Activated CD4-positive, CD25-positive, alpha-beta regulatory T cell treated with anti-CD3 and anti-CD28 coated beads, Interleukin-2, amount 50 U/mL, for 72 hours (primary cell): ENCODE data around the gene PPP6R2.
A peak's percentile ranks its signal among the peaks of the same experiment; 100 is the strongest.
"Not testable (repeated sequence)": the region's sequence is repeated elsewhere in the genome, so short reads cannot be mapped to it uniquely, and the experiment has no call there.

ENCODE experiments used
- DNase-seq: peaks from one replicate; pipeline ENCODE4 v3.0.0; 2021

Gene PPP6R2

DNA sequence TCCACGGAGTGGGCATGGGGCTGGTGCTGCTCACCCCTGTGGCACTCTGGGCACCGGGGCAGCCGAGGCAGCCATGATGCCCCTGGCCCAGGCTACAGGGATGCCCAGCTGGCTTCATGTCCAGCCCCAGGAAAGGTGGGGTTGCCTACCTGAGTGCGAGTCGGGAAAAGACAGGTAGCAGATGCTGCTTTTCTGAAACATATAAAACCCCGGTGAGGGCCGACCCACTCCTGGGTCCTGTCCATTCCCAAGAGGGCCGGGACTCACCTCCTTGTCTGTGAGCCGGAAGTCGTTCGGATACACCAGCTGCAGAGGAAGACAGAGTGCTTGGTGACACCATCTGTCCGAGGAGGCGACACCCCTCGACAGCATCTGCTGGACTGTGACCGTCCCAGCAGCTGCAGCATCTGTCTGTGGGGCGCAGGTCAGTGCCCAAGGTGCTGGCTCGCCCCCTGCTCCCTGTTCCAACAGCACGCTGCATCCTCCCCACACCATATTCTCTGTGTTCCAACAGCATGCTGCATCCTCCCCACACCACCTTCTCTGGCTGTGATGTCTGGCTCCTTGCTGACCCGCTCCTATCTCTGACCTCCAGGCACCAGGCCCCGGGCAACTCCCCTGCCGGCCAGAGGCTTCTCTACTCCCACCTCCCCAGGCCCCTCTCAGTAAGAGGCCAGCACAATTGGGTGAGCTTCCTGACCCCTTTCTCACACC is 24.3 kb upstream of the PPP6R2 start:
- no peak for DNase-seq

DNA sequence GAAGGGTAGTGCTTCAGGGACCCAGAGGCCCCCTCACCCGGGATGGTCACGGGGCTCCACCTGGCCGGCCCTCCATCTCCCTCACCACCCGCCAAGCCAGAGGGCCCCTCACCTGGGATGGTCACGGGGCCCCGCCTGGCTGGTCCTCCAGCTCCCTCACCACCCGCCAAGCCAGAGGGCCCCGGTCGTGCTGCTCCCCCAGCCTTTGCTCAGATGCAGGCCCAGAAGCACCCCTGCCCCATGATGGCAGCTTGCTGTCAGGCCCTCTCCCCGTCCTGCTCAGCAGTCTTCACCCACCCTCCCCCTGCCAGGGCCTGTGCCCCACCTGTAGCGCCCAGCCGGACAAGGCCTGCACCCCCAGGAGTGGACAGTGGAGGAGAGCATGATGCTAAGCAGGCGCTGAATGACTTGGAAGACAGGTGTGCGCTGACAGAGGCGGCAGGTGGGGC is 23.6 kb upstream of the PPP6R2 start:
- no peak for DNase-seq

DNA sequence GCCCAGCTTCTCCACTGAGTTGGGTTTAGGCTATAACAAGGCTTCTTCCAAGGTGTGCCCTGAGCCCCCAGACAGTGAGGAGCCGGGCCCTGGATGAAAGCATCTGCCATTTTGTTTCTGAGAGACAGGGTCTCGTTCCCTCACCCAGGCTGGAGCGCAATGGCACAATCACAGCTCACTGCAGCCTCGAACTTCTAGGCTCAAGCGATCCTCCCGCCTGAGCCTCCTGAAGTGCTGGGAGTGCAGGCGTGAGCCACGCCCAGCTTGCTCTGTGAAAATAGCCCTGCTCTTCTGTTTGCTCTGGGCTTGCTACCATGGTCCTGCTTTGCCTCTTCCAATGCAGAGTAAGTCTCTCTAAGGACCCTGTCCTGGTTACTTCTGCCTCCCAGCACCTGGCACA is 23.0 kb upstream of the PPP6R2 start:
- DNase-seq, result no peak

DNA sequence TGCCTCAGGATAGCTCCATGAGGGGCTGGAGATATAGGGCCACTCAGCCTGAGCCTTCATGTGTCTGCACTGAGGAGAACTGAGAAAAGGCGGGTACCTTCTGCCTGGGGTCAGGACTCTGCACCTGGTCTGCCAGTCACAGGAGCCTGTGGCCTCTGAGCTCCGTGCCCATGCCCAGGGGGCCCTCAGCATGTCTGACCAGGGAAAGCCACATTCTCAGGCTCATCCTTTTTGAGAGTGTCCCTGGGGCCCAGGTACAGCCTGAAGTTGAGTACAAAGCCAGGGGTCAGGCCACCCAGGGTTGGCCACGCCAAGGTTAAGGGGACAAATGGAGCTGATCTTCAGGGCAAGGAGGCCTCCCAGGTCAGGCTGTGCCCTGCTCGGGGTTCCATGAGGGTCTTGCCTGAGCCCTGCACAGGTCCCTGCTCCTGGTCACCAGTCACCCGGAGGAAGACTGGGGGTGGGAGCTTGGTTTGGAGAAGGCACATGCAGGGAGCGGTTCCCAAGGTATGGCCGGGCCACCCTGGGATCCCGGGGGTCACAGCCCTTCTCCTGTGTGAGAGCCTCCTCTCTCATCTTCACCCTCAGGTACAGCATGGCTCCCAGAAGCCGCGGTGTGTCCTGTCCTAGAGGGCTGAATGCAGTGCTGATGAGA is 22.3 kb upstream of the PPP6R2 start:
- no peak for DNase-seq

DNA sequence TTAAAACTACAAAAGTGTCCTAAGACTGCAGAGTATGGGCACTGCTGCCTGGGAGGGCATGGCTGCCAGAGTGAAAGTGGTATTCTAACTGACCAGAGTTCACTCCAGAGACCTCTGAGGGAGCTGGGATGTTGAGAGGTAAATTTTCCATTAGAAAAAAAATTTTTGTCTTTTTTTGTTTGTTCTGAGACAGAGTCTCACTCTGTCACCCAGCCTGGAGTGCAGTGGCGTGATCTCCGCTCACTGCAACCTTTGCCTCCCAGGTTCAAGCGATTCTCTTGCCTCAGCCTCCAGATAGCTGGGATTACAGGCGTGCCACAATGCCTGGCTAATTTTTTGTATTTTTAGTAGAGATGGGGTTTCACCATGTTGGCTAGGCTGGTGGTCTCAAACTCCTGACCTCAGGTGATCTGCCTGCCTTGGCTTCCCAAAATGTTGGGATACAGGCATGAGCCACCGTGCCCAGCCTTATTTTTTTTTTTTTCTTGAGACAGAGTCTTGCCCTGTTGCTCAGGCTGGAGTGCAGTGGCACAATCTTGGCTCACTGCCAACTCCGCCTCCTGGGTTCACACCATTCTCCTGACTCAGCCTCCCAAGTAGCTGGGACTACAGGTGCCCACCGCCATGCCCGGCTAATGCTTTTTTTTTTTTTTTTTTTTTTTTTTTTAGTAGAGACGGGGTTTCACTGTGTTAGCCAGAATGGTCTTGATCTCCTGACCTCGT is 20.6 kb upstream of the PPP6R2 start:
- DNase-seq, result not testable (repeated sequence)

DNA sequence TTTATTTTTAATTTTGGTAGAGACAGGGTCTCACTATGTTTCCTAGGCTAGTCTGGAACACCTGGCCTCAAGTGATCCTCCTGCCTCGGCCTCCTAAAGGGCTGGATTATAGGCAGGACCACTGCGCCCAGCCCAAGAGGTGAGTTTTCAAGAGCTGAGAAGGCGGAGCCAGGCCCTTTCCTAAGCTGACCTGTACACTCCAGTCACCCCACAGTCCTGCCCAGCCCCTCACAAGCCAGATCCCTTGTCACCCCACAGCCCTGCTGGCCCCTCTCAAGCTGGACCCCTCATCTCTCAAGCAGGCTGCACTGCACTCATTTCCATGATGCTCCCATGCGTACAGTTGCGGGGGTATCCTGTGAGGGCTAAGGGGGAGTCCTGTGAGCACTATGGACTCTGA is 19.2 kb upstream of the PPP6R2 start:
- DNase-seq, result no peak

DNA sequence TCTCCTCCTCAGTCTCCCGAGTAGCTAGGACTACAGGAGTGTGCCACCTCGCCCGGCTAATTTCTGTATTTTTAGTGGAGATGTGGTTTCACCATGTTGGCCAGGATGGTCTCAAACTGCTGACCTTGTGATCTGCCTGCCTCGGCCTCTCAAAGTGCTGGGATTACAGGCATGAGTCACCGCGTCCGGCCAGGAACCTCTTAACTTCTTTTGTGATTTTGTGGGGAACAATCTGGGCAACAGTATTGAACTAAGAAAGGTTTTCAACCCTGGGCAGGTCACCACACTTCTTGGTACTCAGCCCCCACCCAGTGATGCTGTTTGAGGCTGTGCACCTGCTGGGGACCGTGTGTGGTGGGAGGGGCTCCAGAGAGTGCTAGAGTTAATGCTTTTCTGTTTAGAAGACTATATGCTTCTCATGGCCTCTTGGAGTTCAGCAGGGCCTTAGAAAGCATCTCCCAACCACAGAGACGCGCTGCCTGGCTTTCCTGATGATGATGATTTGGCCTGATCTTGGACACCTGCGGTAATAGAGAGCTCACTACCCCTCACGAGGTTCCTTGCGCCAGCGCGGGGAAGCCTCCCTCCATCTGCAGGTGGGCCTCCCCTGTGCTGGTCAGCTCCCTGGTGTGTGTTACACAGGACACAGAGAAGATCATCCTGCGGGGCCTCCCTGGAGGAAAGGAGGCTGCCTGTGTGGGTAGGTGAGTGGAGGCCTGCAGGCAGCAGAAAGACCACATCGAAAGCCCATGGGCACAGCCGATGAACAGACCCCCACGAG is 17.5 kb upstream of the PPP6R2 start:
- DNase-seq, result peak; percentile 29

DNA sequence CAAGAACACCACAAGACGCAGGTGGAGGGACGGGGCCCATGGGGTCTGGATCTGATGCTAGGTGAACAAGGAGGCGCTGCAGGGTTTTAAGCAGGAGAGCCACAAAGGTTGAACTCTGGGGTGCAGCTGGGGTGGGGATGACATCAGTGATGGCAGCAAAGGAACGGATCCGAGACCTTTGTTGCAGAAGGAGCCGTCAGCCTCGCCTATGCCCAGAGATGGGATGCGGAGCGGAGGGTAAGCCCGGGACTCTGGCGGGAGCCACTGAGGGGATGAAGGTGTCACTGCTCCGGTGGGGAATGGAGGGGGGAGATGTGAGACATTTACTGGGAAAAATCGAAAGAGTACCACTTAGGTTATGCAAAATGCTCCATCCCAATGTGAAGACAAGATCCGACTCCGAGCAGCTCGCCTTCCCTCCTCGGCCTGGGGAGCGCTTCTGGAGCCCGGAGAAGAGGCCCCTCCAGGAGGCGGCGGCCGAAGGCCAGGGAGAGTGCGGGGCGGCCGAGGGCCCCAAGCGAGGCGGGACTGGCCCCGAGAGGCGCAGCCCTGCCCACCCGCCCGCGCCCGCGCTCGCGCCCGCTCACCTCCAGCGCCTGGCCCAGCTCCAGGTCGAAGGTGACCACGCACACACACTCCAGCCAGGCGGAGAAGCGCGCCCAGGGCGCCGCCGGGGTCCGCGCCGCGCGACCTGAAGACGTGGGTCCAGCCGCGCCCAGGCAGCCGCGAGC is 16.7 kb upstream of the PPP6R2 start:
- no peak for DNase-seq

DNA sequence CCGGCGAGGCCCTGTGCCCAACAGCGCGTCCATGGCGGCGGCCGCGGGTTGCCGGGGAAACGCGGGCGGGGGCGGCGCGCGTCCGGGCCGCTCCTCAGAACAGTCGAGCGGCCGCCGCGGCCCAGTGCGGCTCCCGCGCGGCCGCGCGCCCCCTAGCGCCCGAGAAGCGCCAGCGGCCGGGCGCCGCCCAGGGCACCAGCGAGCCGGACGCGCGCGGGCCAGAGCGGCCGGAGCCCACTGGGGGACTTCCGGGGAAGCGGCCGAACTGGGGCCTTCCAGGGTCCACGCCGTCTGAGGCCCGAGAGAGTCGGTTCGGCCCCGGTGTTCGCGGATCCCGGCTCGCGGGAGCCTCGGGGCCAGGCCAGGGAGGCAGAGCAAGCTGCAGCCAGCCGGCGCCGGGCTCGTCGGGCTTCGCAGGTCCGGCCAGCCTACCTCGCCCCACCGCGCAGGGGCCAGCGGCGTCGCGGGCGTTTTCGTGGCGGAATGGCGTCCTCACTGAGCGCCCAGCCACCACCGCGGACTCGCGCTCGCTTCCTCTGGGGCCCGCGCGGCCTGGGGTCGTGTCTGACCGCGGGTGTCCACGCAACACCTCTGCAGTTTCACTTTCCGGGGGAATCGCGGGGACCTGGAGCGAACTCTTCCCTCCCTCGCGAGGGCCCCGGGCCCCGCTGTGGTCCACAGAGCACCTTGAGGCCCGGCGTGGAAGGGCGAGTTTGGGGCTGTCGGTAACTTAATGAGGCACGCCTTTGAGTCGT is 16.0 kb upstream of the PPP6R2 start, which contains the start of gene DENND6B:
TSS of gene DENND6B (minus strand) at position 57 of the 755 bp plus-strand sequence. CDS start at position 33, 24 bp downstream.
- DNase-seq, result peak; percentile 81

DNA sequence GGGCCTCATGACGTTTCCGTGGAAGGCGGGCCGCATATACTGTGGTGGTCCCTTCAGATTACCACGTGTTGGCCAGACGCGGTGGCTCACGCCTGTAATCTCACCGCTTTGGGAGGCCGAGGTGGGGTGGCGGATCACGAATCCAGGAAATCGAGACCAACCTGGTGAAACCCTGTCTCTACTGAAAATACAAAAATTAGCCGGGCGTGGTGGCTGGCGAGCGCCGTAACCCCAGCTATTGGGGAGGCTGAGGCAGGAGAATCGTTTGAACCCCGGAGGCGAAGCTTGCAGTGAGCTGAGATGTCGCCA is 15.5 kb upstream of the PPP6R2 start:
- DNase-seq, result no peak

DNA sequence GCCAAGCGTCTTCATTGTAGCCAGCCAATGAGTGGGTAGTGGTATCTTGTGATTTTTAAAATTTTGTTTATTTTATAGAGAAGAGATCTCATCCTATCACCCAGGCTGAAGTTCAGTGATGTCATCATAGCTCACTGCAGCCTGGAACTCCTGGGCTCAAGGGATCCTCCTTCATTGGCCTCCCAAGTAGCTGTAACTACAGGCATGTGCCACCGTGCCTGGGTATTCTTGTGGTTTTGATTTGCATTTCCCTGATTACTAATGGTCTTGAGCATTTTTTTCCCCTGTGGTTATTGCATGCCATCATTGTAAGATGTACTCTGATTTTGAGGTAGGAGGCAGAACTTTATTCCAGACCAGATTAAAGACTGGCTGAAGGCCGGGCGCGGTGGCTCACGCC is 13.9 kb upstream of the PPP6R2 start:
- no peak for DNase-seq

DNA sequence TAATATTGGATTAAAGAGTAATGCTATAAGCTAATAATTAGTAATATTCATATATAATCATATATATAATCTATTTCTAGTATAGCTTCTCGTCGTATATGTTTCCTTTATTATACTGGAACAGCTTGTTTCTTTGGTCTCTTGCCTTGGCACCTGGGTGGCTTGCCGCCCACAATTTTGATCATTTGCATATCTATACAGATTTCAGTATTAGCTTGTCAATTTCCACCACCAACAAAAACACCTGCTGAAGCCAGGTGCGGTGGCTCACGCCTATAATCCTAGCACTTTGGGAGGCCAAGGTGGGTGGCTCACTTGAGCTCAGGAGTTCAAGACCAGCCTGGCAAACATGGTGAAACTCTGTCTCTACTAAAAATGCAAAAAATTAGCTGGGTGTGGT is 8.7 kb upstream of the PPP6R2 start:
- not testable (repeated sequence) for DNase-seq

DNA sequence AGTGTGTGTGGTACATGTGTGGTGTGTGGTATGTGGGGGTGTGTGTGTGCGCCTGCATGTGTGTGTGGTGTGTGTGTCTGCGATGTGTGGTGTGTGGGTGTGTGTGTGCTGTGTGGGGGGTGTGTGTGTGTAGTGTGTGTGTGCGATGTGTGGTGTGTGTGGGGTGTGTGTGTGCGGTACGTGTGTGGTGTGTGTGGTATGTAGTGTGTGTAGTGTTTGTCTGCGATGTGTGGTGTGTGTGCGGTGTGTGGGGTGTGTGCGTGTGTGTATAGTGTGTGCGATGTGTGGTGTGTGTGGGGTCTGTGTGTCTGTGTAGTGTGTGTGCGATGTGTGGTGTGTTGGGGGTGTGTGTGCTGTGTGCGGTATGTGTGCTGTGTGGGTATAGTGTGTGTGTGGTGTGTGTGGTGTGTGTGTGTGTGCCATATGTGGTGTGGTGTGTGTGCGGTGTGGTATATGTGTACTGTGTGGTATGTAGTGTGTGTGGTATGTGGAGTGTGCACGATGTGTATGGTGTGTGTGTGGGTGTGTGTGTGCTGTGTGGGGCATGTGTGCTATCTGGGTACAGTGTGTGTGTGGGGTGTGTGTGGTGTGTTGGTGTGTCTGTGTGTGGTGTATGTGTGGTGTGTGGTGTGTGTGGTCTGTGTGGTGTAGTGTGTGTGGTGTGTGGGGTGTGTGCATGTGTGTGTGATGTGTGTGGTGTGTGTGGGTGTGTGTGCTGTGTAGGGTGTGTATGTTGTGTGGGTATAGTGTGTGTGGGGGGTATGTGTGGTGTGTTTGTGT is 5.7 kb upstream of the PPP6R2 start:
- no peak for DNase-seq

DNA sequence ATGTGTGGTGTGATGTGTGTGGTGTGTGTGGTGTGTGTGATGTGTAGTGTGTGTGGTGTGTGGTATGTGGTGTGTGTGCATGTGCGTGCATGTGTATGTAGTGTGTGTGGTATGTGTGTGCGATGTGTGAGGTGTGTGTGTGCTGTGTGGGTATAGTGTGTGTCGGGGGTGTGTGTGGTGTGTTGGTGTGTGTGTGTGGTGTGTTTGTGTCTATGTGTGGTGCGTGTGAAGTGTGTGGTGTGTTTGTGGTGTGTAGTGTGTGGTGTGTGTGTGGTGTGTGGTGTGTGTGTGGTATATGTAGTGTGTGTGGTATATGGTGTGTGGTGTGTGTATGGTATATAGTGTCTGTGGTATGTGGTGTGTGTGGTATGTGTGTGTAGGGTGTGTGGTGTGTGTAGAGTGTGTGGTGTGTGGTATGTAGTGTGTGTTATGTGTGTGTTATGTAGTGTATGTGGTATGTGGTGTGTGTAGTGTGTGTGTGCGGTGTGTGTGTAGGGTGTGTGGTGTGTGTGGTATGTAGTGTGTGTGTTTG is 5.0 kb upstream of the PPP6R2 start:
- DNase-seq, result no peak

DNA sequence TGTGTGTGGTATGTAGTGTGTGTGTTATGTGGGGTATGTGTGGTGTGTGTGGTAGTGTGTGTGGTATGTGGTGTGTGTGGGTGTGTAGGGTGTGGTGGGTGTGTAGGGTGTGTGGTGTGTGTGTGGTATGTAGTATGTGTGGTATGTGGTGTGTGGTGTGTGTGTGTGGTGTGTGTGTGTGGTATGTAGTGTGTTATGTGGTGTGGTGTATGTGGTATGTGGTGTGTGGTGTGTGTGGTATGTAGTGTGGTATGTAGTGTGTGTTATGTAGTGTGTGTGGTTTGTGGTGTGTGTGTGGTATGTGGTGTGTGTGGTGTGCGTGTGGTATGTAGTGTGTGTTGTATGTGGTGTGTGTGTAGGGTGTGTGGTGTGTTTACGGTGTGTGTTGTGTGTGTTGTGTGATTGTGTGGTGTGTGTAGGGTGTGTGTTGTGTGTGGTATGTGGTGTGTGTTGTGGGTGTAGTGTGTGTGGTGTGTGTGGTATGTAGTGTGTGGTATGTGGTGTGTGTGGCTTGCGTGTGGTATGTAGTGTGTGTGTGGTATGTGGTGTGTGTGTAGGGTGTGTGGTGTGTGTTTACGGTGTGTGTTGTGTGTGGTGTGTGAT is 4.2 kb upstream of the PPP6R2 start:
- DNase-seq, result no peak

DNA sequence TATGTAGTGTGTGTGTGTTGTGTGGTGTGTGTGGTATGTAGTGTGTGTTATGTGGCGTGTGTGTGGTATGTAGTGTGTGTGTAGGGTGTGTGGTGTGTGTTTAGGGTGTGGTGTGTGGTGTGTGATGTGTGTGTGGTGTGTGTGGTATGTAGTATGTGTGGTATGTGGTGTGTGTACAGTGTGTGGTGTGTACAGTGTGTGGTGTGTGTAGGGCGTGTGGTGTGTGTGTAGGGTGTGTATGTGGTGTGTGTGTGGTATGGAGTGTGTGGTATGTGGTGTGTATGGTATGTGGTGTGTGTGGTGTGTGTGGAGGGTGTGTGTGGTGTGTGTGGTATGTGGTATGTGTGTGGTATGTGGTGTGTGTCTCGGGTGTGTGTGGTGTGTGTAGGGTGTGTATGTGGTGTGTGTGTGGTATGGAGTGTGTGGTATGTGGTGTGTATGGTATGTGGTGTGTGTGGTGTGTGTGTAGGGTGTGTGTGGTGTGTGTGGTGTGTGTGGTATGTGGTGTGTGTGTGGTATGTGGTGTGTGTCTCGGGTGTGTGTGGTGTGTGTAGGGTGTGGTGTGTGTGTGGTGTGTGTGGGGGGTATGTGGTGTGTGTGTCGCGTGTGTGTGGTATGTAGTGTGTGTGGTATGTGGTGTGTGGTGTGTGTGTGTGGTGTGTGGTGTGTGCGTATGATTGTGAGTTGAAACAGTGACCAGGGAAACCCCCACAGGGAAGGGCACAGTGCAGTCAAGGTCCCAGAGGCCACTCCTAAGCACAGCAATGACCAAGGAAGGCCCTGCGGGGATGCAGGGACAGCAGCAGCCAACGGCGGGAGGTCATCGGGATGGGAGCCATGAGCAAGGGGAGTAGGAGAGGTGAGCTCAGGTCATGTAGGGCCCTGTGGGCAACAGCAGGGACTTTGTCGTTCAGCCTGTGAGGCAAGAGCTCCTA is 2.9 kb upstream of the PPP6R2 start:
- DNase-seq, result no peak

DNA sequence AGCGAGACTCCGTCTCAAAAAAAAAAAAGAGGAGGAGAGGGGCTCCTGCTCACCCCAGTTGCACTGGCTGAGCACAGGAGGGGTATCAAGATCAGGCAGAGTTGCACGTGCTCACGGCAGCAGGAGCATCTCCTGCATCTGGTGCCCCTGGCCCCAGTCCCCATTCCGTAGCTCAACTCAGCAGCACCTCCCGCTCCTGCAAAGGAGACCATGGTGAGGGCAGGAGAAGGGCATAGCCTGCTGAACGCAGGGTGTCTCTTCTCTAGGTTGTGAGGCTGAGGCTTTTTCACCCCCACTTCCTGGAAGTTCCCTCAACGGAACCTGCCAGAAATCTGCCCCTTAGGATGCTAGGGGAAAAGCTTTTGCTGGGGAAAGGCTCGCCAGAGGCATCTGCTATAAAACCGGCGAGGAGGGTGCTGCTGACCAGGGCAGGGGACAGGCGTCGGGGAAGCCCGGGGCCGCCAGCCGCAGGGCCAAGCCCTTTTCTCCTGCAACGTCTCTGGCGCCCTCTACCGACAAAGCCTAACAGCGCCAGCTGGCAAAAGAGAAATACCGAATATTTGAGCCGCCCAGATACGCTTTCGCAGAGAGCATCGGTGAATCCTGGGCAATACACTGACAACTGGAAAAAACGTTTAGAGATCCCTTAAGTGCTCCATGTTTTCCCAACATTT is 1.0 kb upstream of the PPP6R2 start:
- DNase-seq, result peak; percentile 91

DNA sequence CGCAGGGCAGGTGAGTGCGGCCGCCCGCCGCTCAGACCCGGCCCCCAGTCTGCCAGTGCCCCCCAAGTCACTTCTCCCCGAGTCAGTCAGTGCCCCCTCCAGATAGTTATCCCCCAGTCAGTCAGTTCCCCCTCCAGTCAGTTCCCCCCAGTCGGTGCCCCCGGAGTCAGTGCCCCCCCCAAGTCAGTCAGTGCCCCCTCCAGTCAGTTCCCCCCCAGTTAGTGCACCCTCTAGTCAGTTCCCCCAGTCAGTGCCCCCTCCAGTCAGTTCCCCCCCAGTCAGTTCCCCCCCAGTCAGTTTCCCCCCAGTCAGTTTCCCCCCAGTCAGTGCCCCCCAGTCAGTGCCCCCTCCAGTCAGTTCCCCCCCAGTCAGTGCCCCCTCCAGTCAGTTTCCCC is 411 bp downstream of the PPP6R2 start:
- DNase-seq, result no peak

DNA sequence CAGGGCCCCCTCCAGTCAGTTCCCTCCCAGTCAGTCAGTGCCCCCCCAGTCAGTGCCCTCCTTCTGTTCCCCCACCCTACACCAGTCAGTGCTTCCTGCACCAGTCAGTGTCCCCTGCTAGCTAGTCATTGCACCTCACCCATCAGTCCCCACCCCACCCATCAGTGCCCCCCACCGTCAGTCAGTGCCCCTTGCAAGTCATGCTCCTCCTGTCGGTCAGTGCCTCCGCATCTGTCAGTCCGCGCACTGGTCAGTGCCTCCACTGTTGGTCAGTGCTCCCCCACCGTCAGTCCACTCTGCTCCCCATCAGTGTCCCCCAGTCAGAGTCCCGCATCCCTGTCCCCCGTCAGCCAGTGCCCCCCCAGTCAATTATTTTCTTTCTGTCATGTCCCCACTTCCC is 3.3 kb downstream of the PPP6R2 start:
- DNase-seq, result no peak
